H1 (cell line): ENCODE results near the gene CCDC183. TPM values are rescaled to one million over a fixed set of nuclear protein-coding genes. Genes with fewer than 3 reads are reported as not detected.

Experiments used
- ASH2L ChIP-seq: fragments of 200-600, 300-600 bp; sonication (generic); IDR thresholded peaks from one replicate; pipeline ENCODE4 v1.7.1; 2017; ENCODE audit warnings: low read length
- CHD7 ChIP-seq: fragments of 300-600 bp; sonication (generic); IDR thresholded peaks from 2 replicates; pipeline ENCODE4 v1.7.1; 2012; ENCODE audit warnings: low read length, moderate library complexity, mild to moderate bottlenecking, inconsistent platforms; ENCODE audit not compliant: insufficient replicate concordance
- CREB1 ChIP-seq: IDR thresholded peaks from 2 replicates; pipeline ENCODE4 v1.6.1; 2012; ENCODE audit warnings: inconsistent platforms
- RAD21 ChIP-seq, 2 experiments: IDR thresholded peaks in 1 of 2; conservative IDR thresholded peaks in 1 of 2; 2 replicates each; pipeline ENCODE4 v1.6.1; 2011; ENCODE audit warnings: low read depth in 2 of 2, low read length in 2 of 2, improper control_type of control experiment in 1 of 2, inconsistent platforms in 1 of 2, mild to moderate bottlenecking in 1 of 2, moderate library complexity in 1 of 2
- RNF2 ChIP-seq: fragments of 200-900, 300-1000 bp; sonication (generic); IDR thresholded peaks from 2 replicates; pipeline ENCODE4 v1.7.1; 2016; ENCODE audit warnings: borderline replicate concordance, low read depth, mild to moderate bottlenecking, antibody characterized with exemption, low read length; ENCODE audit not compliant: poor library complexity, severe bottlenecking; ENCODE audit errors: missing control alignments
- SIN3A ChIP-seq, 2 experiments: IDR thresholded peaks in 1 of 2; conservative IDR thresholded peaks in 1 of 2; 2 replicates each; pipeline ENCODE4 v1.6.1; 2011 to 2012; ENCODE audit warnings: low read length in 2 of 2, improper control_type of control experiment in 1 of 2, low read depth in 1 of 2, mild to moderate bottlenecking in 1 of 2
- ZNF274 ChIP-seq: IDR thresholded peaks from 2 replicates; pipeline ENCODE4 v1.7.0; 2012; ENCODE audit warnings: low read length, borderline replicate concordance; ENCODE audit errors: extremely low read depth
- polyA plus RNA-seq, 7 experiments: library from polyadenylated mRNA; depleted of rRNA in 3 of 7; stranded (reverse) in 5 of 7; unstranded in 2 of 7; fragments of >200 nt in 5 of 7; fragments of 200-250 nt in 2 of 7; gene quantifications; 1 replicate in 5 of 7; 2 replicates in 1 of 7; 4 replicates in 1 of 7; pipeline versions ENCODE4 v1.2.1 to v1.2.3, GENCODE V29; 2011 to 2013; ENCODE audit warnings: missing spikeins in 2 of 7, mixed read lengths in 2 of 7
- total RNA-seq: library from RNA; stranded (reverse); fragmentation: NEBNext Ultra II Directional; extraction: Animal tissue kit (Norgen Biotek cat#: 25700); gene quantifications from 2 replicates; pipeline ENCODE4 v1.2.1, GENCODE V29; 2021

CCDC183 gene
- total and polyA plus RNA-seq, 2 of the 8 experiments (the other 6 are each of a cell fraction or from before 2014, with no cell fraction given), result 0.51 to 1.6 TPM

GRCh38 chr9:136759001-136759400 lies 37.1 kb upstream of the CCDC183 start (continued):
- TF ChIP-seq CHD7 (no peak), RNF2 (no peak), ASH2L (no peak), ZNF274 (no peak), SIN3A (conservative IDR thresholded peaks at IDR 0.05 in 1 of 2, IDR thresholded peaks at IDR 0.05 in 1 of 2; ENCODE audit: low read depth in 1 of 2, low read length in 2 of 2) (no peak), RAD21 (IDR thresholded peaks at IDR 0.05 in 1 of 2, conservative IDR thresholded peaks at IDR 0.05 in 1 of 2; ENCODE audit: low read depth in 2 of 2, low read length in 2 of 2) (no peak), CREB1 (no peak)
